RWPE1 (cell line): ENCODE results near the gene DCXR.

Experiments
- CTCF ChIA-PET: fragments of 350-600 bp; sonication (Branson Sonifier 250); formaldehyde crosslinking; extraction: SDS; loops from one replicate; lab custom pipeline; 2021; lab: Yijun Ruan, JAX
- POLR2A ChIA-PET: fragments of 400-600 bp; formaldehyde crosslinking; extraction: SDS; loops from one replicate; lab custom pipeline; 2020; ENCODE audit warnings: antibody characterized with exemption; ENCODE audit not compliant: low non-redundant PET; lab: Yijun Ruan, JAX
- DNase-seq: peaks from one replicate; pipeline ENCODE4 v3.0.0; 2012; ENCODE audit warnings: low spot score
- H3K27ac ChIP-seq: fragments of 450-650 bp; 2 replicates; pipeline ENCODE4 v1.5.1; 2017
- CTCF ChIP-seq: fragments of 450-650 bp; conservative IDR thresholded peaks from 2 replicates; pipeline ENCODE4 v1.5.1; 2017; ENCODE audit warnings: low read depth, mild to moderate bottlenecking

Gene DCXR

DNA sequence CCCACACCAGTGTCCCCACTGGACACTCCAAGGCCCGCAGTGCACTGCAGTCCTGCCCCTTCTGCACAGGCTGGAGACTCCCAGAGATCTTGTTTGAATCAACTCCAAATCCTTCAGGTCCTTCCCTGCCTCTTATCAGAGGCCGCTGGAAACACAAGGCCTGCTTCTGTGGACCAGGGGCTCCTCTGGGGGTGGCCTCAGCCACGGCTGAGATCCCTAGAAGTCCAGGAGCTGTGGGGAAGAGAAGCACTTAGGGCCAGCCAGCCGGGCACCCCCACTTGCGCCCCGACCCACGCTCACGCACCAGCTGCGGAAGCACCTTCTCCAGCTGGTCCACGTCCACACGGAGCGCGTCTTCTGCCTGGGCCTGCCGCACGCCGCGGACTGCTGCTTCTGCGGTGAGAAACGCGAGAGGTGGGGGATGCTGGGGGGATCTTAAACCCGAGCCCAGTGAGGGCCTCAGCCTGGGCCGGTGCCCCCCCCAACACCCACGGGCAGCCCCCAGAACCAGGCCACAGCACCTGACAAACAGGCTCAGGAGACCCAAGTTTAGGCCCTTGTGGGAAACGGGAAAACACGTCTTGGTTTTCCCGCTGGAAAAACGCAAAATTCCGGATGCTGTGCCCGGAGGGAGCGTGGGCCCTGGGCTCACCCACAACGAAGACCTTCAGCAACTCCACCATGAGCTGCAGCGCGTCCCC is 18.4 kb downstream of the DCXR start:
- DNase-seq, result no peak
- peak overlapping the region; percentile 80 for H3K27ac ChIP-seq
- ChIA-PET CTCF (interaction anchor here (0.7 to 4.9 kb wide), 14 partner anchors 9 to 644 kb away, joined by 3 to 128 read pairs (median 4); partner anchors contain the start of genes NOTUM and RAC3), POLR2A (interaction anchor here (2.0 kb wide), 1 partner anchor 60 kb away, joined by 4 read pairs; no protein-coding TSS in a partner anchor)
- TF ChIP-seq CTCF, result no peak

DNA sequence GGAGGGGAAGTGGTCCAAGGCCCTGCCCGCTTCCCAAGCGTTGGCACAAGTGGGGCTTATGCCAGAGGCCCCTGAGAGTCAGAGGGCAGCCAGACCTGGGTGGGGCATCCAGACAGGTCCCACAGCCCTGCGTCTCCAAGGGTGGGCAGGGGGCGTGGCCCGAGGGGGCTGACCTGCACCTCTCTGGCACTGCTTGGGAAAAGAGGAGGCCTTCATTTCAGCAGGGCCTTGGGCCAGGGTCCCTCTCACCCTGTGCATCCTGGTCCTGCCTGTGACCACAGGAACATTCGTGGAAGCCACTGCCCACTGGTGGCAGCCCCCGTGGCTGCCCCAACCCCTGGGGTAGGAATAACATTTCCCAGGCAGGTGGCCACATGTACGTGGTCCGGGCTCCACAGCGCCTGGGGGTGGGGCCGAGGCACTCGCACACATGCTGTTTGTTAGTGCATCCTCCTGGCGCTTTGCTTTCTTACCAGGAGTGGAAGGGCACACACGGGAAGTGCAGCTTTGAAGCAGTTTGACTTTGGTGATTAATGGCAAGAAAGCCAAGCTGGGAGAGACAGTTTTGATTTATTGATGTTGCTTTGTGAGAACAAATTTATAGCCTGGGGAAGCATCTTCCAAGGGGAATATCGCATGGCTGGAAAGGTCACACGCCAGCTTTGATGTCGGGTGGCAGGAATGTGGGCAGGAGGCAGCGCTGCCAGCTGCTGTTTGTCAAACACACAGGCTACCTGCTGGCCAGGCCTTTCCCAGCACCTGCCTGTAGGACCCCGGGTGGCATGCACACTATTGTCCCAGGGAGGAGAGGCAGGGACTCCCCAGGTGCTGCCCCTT is 19.1 kb downstream of the DCXR start:
- H3K27ac ChIP-seq, result peak overlapping the region; percentile 80

GRCh38 chr17:82017612-82018151 is 19.8 kb downstream of the DCXR start:
- TF ChIP-seq CTCF, result no peak
- DNase-seq, result no peak
- ChIA-PET CTCF (interaction anchor here (0.6 to 4.1 kb wide), 3 partner anchors 58 to 839 kb away, joined by 3 to 35 read pairs (median 4); partner anchors contain the start of gene NOTUM), POLR2A (no interaction called here)
- H3K27ac ChIP-seq, result peak overlapping the region; percentile 80

More for the DNA sequence above, 19.1 kb downstream of the DCXR start:
- DNase-seq, result no peak
- no peak for TF ChIP-seq CTCF
- ChIA-PET CTCF (interaction anchor here (0.7 to 4.1 kb wide), 5 partner anchors 12 to 58 kb away, joined by 3 to 35 read pairs (median 4); partner anchors contain the start of gene NOTUM), POLR2A (no interaction called here)

GRCh38 chr17:82016875-82017459 is 20.5 kb downstream of the DCXR start:
- H3K27ac ChIP-seq, result peak overlapping the region; percentile 80
- CTCF ChIA-PET, result interaction anchor here (0.6 to 4.1 kb wide), 5 partner anchors 29 to 94 kb away, joined by 3 to 35 read pairs (median 3); partner anchors contain the start of gene NOTUM
- POLR2A ChIA-PET, result no interaction called here
- no peak for DNase-seq
- TF ChIP-seq CTCF, result no peak

DNA sequence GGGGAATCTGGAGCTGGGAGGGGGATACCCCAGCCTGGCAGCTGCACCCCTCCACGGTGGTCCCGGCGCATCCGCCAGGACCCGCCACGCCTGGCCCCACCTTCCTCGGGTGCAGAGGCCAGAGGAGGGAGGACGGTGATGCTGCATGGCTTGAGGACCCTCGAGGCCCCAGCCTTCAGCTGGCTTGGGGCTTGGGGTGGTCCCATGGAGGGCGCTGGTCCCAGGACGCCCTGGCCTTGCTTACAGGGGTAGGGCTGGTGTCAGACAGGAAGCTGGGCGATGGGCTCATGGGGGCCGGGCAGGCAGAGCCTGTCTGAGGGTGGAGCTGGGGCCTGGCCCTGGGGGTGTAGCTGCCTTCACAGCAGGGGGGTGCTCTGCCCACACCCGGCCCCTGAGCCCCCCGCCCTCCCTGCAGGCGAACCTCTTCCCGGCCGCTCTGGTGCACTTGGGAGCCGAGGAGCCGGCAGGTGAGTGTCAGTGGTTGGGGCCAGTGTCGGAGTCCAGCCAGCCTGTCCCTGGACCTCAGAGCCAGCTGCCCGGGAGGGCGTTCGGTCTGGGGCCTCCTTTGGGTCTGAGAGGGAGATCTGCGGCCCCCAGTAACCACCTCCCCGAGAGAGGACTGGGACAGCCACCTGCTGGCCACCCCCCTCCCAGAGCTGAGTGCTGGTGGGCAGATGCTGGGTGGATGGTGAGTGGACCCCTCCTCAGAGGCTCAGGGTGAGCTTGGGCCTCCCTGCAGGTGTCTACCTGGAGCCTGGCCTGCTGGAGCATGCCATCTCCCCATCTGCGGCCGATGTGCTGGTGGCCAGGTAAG is 21.2 kb downstream of the DCXR start:
- POLR2A ChIA-PET, result interaction anchor here (0.7 kb wide), 1 partner anchor 12 kb away, joined by 3 read pairs; no protein-coding TSS in a partner anchor
- TF ChIP-seq CTCF, result no peak
- CTCF ChIA-PET, result interaction anchor here (0.6 to 4.1 kb wide), 4 partner anchors 29 to 93 kb away, joined by 3 to 35 read pairs (median 4); partner anchors contain the start of gene NOTUM
- no peak for DNase-seq
- H3K27ac ChIP-seq, result peak overlapping the region; percentile 80
